ENCODE measurements around the gene RSPO1. TPM values are rescaled to one million over a fixed set of nuclear protein-coding genes. Genes with fewer than 3 reads are reported as not detected.

Gene RSPO1
- polyA plus RNA-seq, 1 of the 3 experiments (the other 2 are of a cell fraction): 0.03 TPM

DNA sequence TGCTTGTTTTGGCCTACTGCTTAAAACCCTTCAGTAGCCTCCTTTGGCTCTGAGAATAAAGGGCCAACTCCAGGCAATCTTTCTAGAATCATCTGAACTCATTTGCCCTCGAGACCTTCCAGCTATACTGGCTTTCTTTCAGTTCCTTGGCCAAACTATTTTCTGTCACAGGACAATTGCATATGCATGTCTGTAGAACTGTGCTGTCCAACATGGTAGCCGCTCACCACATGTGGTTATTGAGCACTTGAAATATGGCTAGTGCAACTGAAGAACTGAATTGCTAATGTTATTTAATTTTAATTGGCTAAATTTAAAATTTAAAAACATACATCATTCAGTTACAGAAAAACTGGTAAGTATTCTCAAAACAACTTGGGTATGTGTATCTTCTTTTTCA, 24.7 kb downstream of the RSPO1 start:
- no peak overlapping the region for H2AFZ ChIP-seq (ENCODE audit: low read depth)
- no peaks in the 10 kb centered on the region for H3K9me2 ChIP-seq
- H3K27ac ChIP-seq (ENCODE audit: low read depth in 2 of 2, low read length in 1 of 2): no peak overlapping the region
- H3K36me3 ChIP-seq (replicated peaks in 1 of 2; ENCODE audit: control insufficient read depth in 1 of 2, insufficient read depth in 2 of 2, low read length in 1 of 2): no peaks in the 10 kb centered on the region
- no peaks in the 10 kb centered on the region for H3K4me1 ChIP-seq (ENCODE audit: control insufficient read depth in 1 of 2, insufficient read depth in 2 of 2, low read depth in 1 of 2, low read length in 1 of 2)
- no peaks in the 10 kb centered on the region for H3K9me3 ChIP-seq
- H3K27me3 ChIP-seq (ENCODE audit: insufficient read depth): peaks cover 30% of the 10 kb centered on the region
- no peak overlapping the region for H3K9ac ChIP-seq
- H3K79me2 ChIP-seq (ENCODE audit: insufficient read depth): no peaks in the 10 kb centered on the region
- no peak overlapping the region for H3K4me3 ChIP-seq (ENCODE audit: low read depth in 2 of 2, low read length in 1 of 2)
- ChIA-PET POLR2A (no interaction called here), CTCF (no interaction called here)
- H3F3A ChIP-seq (replicated peaks; ENCODE audit: insufficient read depth): no peaks in the 10 kb centered on the region
- TF ChIP-seq, protein P1, sequence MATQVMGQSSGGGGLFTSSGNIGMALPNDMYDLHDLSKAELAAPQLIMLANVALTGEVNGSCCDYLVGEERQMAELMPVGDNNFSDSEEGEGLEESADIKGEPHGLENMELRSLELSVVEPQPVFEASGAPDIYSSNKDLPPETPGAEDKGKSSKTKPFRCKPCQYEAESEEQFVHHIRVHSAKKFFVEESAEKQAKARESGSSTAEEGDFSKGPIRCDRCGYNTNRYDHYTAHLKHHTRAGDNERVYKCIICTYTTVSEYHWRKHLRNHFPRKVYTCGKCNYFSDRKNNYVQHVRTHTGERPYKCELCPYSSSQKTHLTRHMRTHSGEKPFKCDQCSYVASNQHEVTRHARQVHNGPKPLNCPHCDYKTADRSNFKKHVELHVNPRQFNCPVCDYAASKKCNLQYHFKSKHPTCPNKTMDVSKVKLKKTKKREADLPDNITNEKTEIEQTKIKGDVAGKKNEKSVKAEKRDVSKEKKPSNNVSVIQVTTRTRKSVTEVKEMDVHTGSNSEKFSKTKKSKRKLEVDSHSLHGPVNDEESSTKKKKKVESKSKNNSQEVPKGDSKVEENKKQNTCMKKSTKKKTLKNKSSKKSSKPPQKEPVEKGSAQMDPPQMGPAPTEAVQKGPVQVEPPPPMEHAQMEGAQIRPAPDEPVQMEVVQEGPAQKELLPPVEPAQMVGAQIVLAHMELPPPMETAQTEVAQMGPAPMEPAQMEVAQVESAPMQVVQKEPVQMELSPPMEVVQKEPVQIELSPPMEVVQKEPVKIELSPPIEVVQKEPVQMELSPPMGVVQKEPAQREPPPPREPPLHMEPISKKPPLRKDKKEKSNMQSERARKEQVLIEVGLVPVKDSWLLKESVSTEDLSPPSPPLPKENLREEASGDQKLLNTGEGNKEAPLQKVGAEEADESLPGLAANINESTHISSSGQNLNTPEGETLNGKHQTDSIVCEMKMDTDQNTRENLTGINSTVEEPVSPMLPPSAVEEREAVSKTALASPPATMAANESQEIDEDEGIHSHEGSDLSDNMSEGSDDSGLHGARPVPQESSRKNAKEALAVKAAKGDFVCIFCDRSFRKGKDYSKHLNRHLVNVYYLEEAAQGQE (IDR thresholded peaks at IDR 0.05; ENCODE audit: low read depth, low read length): no peak
- no peak for TF ChIP-seq RFX5 (IDR thresholded peaks at IDR 0.05; ENCODE audit: low read length)
- TF ChIP-seq JUND (IDR thresholded peaks at IDR 0.05): no peak
- no peaks in the 10 kb centered on the region for H4K20me1 ChIP-seq (ENCODE audit: insufficient read depth)
- WGBS (ENCODE audit: low lambda C conversion rate): 30% methylated on average over 2 of the region's 2 CpGs
- no peak for DNase-seq
- no peak overlapping the region for H3K4me2 ChIP-seq

DNA sequence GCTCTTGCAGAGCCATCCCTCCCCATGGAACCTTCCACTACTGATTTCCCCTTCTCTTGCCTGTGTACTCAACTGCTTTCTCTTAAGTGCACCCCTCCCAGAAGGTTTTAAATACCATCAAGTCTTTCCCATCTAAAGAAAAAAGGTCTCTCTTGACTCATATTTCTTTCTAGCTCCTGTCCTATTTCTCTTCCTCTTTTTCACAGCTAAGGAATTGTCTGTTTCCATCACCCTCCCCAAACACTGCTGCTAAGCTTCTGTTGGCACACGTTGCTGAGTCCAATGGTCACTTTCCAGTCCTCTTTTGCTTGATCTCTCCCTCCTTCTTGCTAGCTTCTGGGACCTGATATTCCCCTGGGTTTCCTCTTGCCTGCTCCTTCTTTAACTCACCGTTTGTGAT, 25.7 kb downstream of the RSPO1 start:
- CTCF ChIA-PET: interaction anchor here (0.8 to 12.7 kb wide), 3 partner anchors 23 to 72 kb away, joined by 3 to 358 read pairs (median 3); partner anchors contain the start of gene RSPO1
- 4% methylated on average over 2 of the region's 2 CpGs for WGBS (ENCODE audit: low lambda C conversion rate)

More for the DNA sequence above, 25.7 kb downstream of the RSPO1 start:
- Histone ChIP-seq H3K27ac (ENCODE audit: low read depth in 2 of 2, low read length in 1 of 2) (no peak overlapping the region), H3K9ac (no peak overlapping the region), H3K4me1 (ENCODE audit: control insufficient read depth in 1 of 2, insufficient read depth in 2 of 2, low read depth in 1 of 2, low read length in 1 of 2) (no peaks in the 10 kb centered on the region), H3K27me3 (ENCODE audit: insufficient read depth) (peaks cover 30% of the 10 kb centered on the region), H3K36me3 (replicated peaks in 1 of 2; ENCODE audit: control insufficient read depth in 1 of 2, insufficient read depth in 2 of 2, low read length in 1 of 2) (no peaks in the 10 kb centered on the region), H3K4me3 (ENCODE audit: low read depth in 2 of 2, low read length in 1 of 2) (no peak overlapping the region), H3K9me3 (no peaks in the 10 kb centered on the region), H2AFZ (ENCODE audit: low read depth) (no peak overlapping the region), H3K4me2 (no peak overlapping the region), H4K20me1 (ENCODE audit: insufficient read depth) (no peaks in the 10 kb centered on the region), H3F3A (replicated peaks; ENCODE audit: insufficient read depth) (no peaks in the 10 kb centered on the region), H3K79me2 (ENCODE audit: insufficient read depth) (no peaks in the 10 kb centered on the region), H3K9me2 (no peaks in the 10 kb centered on the region)
- POLR2A ChIA-PET: no interaction called here
- TF ChIP-seq USF2 (IDR thresholded peaks at IDR 0.05; ENCODE audit: borderline replicate concordance, low read depth, low read length) (no peak), JUND (IDR thresholded peaks at IDR 0.05) (no peak), FOSL2 (IDR thresholded peaks at IDR 0.05; ENCODE audit: borderline replicate concordance, low read depth) (no peak), USF1 (IDR thresholded peaks at IDR 0.05; ENCODE audit: borderline replicate concordance, low read depth) (no peak), EP300 (IDR thresholded peaks at IDR 0.05; ENCODE audit: borderline replicate concordance in 1 of 2, low read depth in 1 of 2, low read length in 1 of 2) (no peak), FOXM1 (IDR thresholded peaks at IDR 0.05; ENCODE audit: low read depth) (no peak), TAF1 (IDR thresholded peaks at IDR 0.05; ENCODE audit: borderline replicate concordance, low read depth, low read length) (no peak), SIN3A (IDR thresholded peaks at IDR 0.05; ENCODE audit: borderline replicate concordance, low read depth, low read length) (no peak)
- TF ChIP-seq, protein P2, sequence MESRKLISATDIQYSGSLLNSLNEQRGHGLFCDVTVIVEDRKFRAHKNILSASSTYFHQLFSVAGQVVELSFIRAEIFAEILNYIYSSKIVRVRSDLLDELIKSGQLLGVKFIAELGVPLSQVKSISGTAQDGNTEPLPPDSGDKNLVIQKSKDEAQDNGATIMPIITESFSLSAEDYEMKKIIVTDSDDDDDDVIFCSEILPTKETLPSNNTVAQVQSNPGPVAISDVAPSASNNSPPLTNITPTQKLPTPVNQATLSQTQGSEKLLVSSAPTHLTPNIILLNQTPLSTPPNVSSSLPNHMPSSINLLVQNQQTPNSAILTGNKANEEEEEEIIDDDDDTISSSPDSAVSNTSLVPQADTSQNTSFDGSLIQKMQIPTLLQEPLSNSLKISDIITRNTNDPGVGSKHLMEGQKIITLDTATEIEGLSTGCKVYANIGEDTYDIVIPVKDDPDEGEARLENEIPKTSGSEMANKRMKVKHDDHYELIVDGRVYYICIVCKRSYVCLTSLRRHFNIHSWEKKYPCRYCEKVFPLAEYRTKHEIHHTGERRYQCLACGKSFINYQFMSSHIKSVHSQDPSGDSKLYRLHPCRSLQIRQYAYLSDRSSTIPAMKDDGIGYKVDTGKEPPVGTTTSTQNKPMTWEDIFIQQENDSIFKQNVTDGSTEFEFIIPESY (IDR thresholded peaks at IDR 0.05; ENCODE audit: borderline replicate concordance, low read depth): no peak
- TF ChIP-seq, protein P3, sequence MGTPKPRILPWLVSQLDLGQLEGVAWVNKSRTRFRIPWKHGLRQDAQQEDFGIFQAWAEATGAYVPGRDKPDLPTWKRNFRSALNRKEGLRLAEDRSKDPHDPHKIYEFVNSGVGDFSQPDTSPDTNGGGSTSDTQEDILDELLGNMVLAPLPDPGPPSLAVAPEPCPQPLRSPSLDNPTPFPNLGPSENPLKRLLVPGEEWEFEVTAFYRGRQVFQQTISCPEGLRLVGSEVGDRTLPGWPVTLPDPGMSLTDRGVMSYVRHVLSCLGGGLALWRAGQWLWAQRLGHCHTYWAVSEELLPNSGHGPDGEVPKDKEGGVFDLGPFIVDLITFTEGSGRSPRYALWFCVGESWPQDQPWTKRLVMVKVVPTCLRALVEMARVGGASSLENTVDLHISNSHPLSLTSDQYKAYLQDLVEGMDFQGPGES (IDR thresholded peaks at IDR 0.05; ENCODE audit: low read depth, low read length): no peak
- TF ChIP-seq, protein P1 (IDR thresholded peaks at IDR 0.05; ENCODE audit: low read depth, low read length): no peak
- DNase-seq: no peak
